Activated naive CD4-positive, alpha-beta T cell treated with anti-CD3 and anti-CD28 coated beads, Interleukin-2, amount 10 ng/mL, durations not matched to agents 7 days and 5 days (primary cell): ENCODE data around the gene CARD14.

Experiments
- CTCF ChIA-PET: fragments of 350-600 bp; sonication (Branson Sonifier 250); formaldehyde crosslinking; loops from one replicate; lab custom pipeline; 2021; ENCODE audit warnings: antibody characterized with exemption; lab: Charles Lee
- DNase-seq: peaks from one replicate; pipeline ENCODE4 v3.0.0-alpha.2; 2020
- H3K27ac Mint-ChIP-seq: one replicate; pipeline ENCODE4 v1.8.0; 2021; ENCODE audit warnings: mild to moderate bottlenecking, moderate library complexity, mixed read lengths
- H3K27me3 Mint-ChIP-seq: one replicate; pipeline ENCODE4 v1.8.0; 2021; ENCODE audit warnings: mild to moderate bottlenecking, mixed read lengths
- H3K36me3 Mint-ChIP-seq: one replicate; pipeline ENCODE4 v1.8.0; 2021; ENCODE audit warnings: mixed read lengths
- H3K4me1 Mint-ChIP-seq: one replicate; pipeline ENCODE4 v1.8.0; 2021; ENCODE audit warnings: mixed read lengths
- H3K4me3 Mint-ChIP-seq: one replicate; pipeline ENCODE4 v1.8.0; 2021; ENCODE audit warnings: mild to moderate bottlenecking, moderate library complexity, mixed read lengths
- H3K9me3 Mint-ChIP-seq: one replicate; pipeline ENCODE4 v1.8.0; 2021; ENCODE audit warnings: mixed read lengths

Gene CARD14

DNA sequence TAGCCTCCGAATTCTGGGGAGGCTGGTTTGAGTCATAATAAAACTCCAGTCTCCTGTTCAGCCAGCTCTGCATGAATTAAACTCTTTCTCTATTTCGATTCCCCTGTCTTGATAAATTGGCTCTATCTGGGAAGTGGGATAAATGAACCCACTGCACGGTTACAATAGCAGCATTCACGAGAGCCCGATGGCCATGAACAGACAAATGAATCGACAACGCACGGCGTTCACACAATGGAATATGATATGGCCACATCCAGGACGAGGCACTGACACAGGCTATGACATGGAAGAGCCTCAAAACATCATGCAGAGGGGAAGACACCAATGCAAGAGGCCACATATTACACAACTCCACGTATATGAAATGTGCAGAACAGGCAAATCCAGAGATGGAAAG, 5.6 kb upstream of the CARD14 start:
- Mint-ChIP-seq H3K4me3 (no peak overlapping the region), H3K9me3 (no peaks in the 10 kb centered on the region), H3K36me3 (no peaks in the 10 kb centered on the region), H3K27me3 (peaks cover 30% of the 10 kb centered on the region), H3K4me1 (no peaks in the 10 kb centered on the region), H3K27ac (no peak overlapping the region)
- CTCF ChIA-PET = interaction anchor here (0.6 kb wide), 1 partner anchor 1044 kb away, joined by 4 read pairs; no protein-coding TSS in a partner anchor
- DNase-seq = no peak

GRCh38 chr17:80166446-80166845, 3.4 kb upstream of the CARD14 start:
- Mint-ChIP-seq H3K4me3 (no peak overlapping the region), H3K27ac (no peak overlapping the region), H3K27me3 (peaks cover 23% of the 10 kb centered on the region), H3K4me1 (no peaks in the 10 kb centered on the region), H3K36me3 (no peaks in the 10 kb centered on the region), H3K9me3 (no peaks in the 10 kb centered on the region)
- DNase-seq = no peak
- CTCF ChIA-PET = no interaction called here

DNA sequence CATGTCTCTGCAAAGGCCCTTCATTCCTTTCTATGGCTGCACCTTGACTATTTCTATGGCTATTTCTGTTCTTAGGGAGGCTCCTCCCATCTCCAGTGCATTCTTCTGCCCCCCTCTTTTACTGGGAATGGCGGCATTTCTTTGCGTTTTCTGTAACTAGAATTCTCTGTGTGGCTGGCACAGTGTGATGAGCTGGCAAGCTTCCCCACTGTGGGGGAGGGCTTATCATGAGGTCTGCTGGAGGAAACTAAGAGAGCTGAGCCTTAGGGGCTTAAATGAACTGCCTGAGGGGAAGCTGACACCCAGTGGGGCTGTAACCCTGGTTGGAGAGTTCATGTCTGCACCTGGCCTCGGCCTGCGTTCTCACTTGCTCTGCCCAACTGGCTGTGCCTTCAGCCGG, 1.5 kb upstream of the CARD14 start:
- no peaks in the 10 kb centered on the region for H3K4me1 Mint-ChIP-seq
- no peaks in the 10 kb centered on the region for H3K36me3 Mint-ChIP-seq
- H3K9me3 Mint-ChIP-seq = no peaks in the 10 kb centered on the region
- no peak for DNase-seq
- no peak overlapping the region for H3K4me3 Mint-ChIP-seq
- no peak overlapping the region for H3K27ac Mint-ChIP-seq
- peaks cover 21% of the 10 kb centered on the region for H3K27me3 Mint-ChIP-seq
- CTCF ChIA-PET = interaction anchor here (1.0 kb wide), 1 partner anchor 14 kb away, joined by 3 read pairs; no protein-coding TSS in a partner anchor

- CTCF ChIA-PET = no interaction called here
- H3K27me3 Mint-ChIP-seq = peaks cover 21% of the 10 kb centered on the region
- H3K9me3 Mint-ChIP-seq = no peaks in the 10 kb centered on the region
- no peaks in the 10 kb centered on the region for H3K36me3 Mint-ChIP-seq
- H3K4me1 Mint-ChIP-seq = no peaks in the 10 kb centered on the region
- H3K27ac Mint-ChIP-seq = no peak overlapping the region
- DNase-seq = no peak
- H3K4me3 Mint-ChIP-seq = no peak overlapping the region
Observed at GRCh38 chr17:80169107-80169506, 723 bp upstream of the CARD14 start.

GRCh38 chr17:80171681-80172080, 1.9 kb downstream of the CARD14 start:
- Mint-ChIP-seq H3K4me1 (no peaks in the 10 kb centered on the region), H3K9me3 (no peaks in the 10 kb centered on the region), H3K36me3 (no peaks in the 10 kb centered on the region), H3K27me3 (peaks cover 32% of the 10 kb centered on the region), H3K4me3 (no peak overlapping the region), H3K27ac (no peak overlapping the region)
- no peak for DNase-seq
- CTCF ChIA-PET = no interaction called here

- Mint-ChIP-seq H3K36me3 (no peaks in the 10 kb centered on the region), H3K4me3 (no peak overlapping the region), H3K27ac (no peak overlapping the region), H3K4me1 (no peaks in the 10 kb centered on the region), H3K27me3 (peaks cover 32% of the 10 kb centered on the region), H3K9me3 (no peaks in the 10 kb centered on the region)
- no peak for DNase-seq
- CTCF ChIA-PET = no interaction called here
Observed at GRCh38 chr17:80173126-80173525, 3.3 kb downstream of the CARD14 start.

GRCh38 chr17:80173916-80174315, 4.1 kb downstream of the CARD14 start:
- Mint-ChIP-seq H3K27me3 (peaks cover 28% of the 10 kb centered on the region), H3K4me1 (no peaks in the 10 kb centered on the region), H3K4me3 (no peak overlapping the region), H3K27ac (no peak overlapping the region), H3K9me3 (no peaks in the 10 kb centered on the region), H3K36me3 (no peaks in the 10 kb centered on the region)
- no peak for DNase-seq
- CTCF ChIA-PET = no interaction called here

DNA sequence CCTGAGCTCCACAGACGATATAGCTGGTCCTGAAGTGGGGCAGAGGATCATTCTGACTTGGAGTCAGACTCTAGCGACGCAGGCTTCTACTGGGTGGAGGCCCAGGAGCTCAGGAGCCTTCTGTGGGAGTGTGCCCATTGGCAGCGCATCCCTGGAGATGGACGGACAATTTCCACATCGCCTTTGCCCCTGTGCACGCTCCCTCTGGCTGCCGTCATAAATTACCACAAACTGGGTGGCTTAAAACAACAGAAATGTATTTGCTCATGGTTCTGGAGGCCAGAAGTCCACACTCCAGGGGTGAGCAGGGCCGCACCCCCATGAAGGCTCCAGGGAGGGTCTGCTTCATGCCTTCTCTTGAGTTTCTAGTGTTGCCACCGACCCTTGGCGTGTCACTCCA, 6.9 kb downstream of the CARD14 start:
- H3K27me3 Mint-ChIP-seq = peaks cover 23% of the 10 kb centered on the region
- H3K36me3 Mint-ChIP-seq = no peaks in the 10 kb centered on the region
- no peaks in the 10 kb centered on the region for H3K9me3 Mint-ChIP-seq
- DNase-seq = no peak
- H3K4me3 Mint-ChIP-seq = no peak overlapping the region
- no peaks in the 10 kb centered on the region for H3K4me1 Mint-ChIP-seq
- CTCF ChIA-PET = no interaction called here
- no peak overlapping the region for H3K27ac Mint-ChIP-seq

- no peak overlapping the region for H3K27ac Mint-ChIP-seq
- no peak for DNase-seq
- CTCF ChIA-PET = interaction anchor here (0.7 kb wide), 1 partner anchor 139 kb away, joined by 4 read pairs; no protein-coding TSS in a partner anchor
- no peaks in the 10 kb centered on the region for H3K4me1 Mint-ChIP-seq
- no peaks in the 10 kb centered on the region for H3K9me3 Mint-ChIP-seq
- no peaks in the 10 kb centered on the region for H3K36me3 Mint-ChIP-seq
- H3K4me3 Mint-ChIP-seq = no peak overlapping the region
- peaks cover 18% of the 10 kb centered on the region for H3K27me3 Mint-ChIP-seq
Observed at GRCh38 chr17:80177986-80178595, 8.3 kb downstream of the CARD14 start.

DNA sequence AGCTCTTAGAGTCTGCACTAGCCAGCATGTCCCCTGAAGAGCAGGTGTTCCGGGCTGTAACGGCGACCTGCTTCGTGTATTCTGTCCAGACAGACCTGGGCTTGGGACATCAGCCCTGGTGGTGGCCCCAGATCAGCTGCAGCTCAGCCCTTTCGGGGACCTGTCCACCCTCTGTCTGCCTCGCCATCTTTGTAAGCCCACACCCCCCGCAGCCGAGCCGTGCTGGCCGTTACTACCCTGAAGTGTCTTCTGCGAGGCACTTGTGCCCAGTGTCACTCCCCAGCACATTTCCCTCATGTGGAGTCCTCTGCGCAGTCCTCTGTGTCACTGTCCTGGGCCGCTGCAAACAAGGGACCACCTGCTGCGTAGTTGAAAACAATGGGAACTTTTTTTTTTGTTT, 10.4 kb downstream of the CARD14 start:
- no peaks in the 10 kb centered on the region for H3K36me3 Mint-ChIP-seq
- no peak for DNase-seq
- no peak overlapping the region for H3K4me3 Mint-ChIP-seq
- no peaks in the 10 kb centered on the region for H3K4me1 Mint-ChIP-seq
- H3K27ac Mint-ChIP-seq = no peak overlapping the region
- peaks cover 14% of the 10 kb centered on the region for H3K27me3 Mint-ChIP-seq
- no peaks in the 10 kb centered on the region for H3K9me3 Mint-ChIP-seq
- CTCF ChIA-PET = no interaction called here

DNA sequence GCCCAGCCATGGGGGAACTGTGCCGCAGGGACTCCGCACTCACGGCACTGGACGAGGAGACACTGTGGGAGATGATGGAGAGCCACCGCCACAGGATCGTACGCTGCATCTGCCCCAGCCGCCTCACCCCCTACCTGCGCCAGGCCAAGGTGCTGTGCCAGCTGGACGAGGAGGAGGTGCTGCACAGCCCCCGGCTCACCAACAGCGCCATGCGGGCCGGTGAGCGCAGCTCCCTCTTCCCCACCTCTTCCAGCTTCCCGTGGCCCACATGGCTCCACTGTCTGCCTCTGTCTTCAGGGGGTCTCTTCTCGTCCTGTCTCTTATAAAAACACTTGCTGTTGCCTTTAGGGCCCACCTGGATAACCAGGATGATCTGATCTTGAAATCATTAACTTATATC, 11.6 kb downstream of the CARD14 start:
- CTCF ChIA-PET = interaction anchor here (1.0 kb wide), 1 partner anchor 15 kb away, joined by 3 read pairs; no protein-coding TSS in a partner anchor
- Mint-ChIP-seq H3K4me3 (no peak overlapping the region), H3K27me3 (peaks cover 9% of the 10 kb centered on the region), H3K9me3 (no peaks in the 10 kb centered on the region), H3K36me3 (no peaks in the 10 kb centered on the region), H3K27ac (no peak overlapping the region), H3K4me1 (no peaks in the 10 kb centered on the region)
- no peak for DNase-seq

- Mint-ChIP-seq H3K4me3 (no peak overlapping the region), H3K9me3 (no peaks in the 10 kb centered on the region), H3K27ac (no peak overlapping the region), H3K27me3 (peaks cover 12% of the 10 kb centered on the region), H3K4me1 (no peaks in the 10 kb centered on the region), H3K36me3 (no peaks in the 10 kb centered on the region)
- no peak for DNase-seq
- CTCF ChIA-PET = interaction anchor here (0.9 to 1.0 kb wide), 3 partner anchors 14 to 81 kb away, joined by 3 read pairs; partner anchors contain the start of gene GAA
Observed at GRCh38 chr17:80182118-80182844, 12.5 kb downstream of the CARD14 start.

DNA sequence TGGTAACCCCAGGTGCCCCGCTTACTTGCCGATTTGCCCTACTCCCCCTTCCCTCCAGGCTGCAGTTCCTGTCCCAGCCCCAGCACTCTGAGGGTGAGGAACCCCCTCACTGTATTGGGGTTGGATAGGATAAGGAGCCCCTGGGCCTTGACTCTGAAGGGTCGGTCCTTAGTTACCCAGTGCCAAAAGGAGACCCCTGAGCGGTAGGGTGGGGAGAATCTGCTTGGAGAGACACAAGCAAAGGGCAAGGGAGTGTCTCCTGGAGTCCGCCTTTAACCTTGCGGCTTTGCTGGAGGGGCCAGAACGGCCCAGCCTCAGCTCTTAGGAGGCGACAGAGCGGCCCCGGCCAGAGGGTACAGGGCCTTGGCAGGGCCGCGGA, 13.0 kb downstream of the CARD14 start:
- Mint-ChIP-seq H3K9me3 (no peaks in the 10 kb centered on the region), H3K36me3 (no peaks in the 10 kb centered on the region), H3K4me1 (no peaks in the 10 kb centered on the region), H3K4me3 (no peak overlapping the region), H3K27me3 (peaks cover 15% of the 10 kb centered on the region), H3K27ac (no peak overlapping the region)
- CTCF ChIA-PET = interaction anchor here (1.0 kb wide), 1 partner anchor 15 kb away, joined by 3 read pairs; no protein-coding TSS in a partner anchor
- DNase-seq = no peak

DNA sequence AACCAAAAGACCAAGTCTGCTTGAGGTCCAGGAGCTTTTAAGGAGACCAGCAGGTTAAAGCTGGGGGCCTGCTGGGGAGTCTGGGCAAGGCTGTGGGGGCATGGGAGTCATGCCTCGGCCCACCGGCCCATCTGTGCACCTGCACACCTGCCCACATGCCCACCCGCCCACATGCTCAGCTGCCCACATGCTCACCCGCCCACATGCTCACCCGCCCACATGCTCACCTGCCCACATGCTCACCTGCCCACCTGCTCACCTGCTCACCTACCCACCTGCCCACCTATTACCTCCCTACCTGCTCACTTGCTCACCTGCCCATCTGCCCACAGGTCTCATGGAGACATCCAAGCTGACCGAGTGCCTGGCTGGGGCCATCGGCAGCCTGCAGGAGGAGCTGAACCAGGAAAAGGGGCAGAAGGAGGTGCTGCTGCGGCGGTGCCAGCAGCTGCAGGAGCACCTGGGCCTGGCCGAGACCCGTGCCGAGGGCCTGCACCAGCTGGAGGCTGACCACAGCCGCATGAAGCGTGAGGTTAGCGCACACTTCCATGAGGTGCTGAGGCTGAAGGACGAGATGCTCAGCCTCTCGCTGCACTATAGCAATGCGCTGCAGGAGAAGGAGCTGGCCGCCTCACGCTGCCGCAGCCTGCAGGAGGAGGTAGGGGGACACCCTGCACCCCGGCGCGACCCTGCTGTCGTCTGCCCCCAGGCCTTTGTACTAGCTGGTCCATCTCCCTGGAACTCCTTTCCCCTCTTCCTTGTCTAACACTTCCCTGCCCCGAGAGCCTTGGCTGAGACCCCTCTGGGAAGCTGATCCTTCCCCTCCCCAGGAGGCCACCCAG, 14.0 kb downstream of the CARD14 start:
- H3K4me3 Mint-ChIP-seq = no peak overlapping the region
- no peak overlapping the region for H3K27ac Mint-ChIP-seq
- no peaks in the 10 kb centered on the region for H3K36me3 Mint-ChIP-seq
- peaks cover 15% of the 10 kb centered on the region for H3K27me3 Mint-ChIP-seq
- CTCF ChIA-PET = no interaction called here
- H3K4me1 Mint-ChIP-seq = no peaks in the 10 kb centered on the region
- no peaks in the 10 kb centered on the region for H3K9me3 Mint-ChIP-seq
- no peak for DNase-seq
